Left kidney (tissue), 2 donors: ENCODE results near the gene NRXN3. TPM values are rescaled to one million over a fixed set of nuclear protein-coding genes. Genes with fewer than 3 reads are reported as not detected.

Experiments used
- DNase-seq: peaks from one replicate; pipeline ENCODE4 v3.0.0-alpha.2; 2013
- polyA plus RNA-seq: library from polyadenylated mRNA; unstranded; fragments of 120-200 nt; gene quantifications from one replicate; pipeline ENCODE4 v1.2.1, GENCODE V29; 2013; ENCODE audit not compliant: insufficient read length

The NRXN3 gene
- polyA plus RNA-seq, 1 donor, result 9.0 TPM

DNA sequence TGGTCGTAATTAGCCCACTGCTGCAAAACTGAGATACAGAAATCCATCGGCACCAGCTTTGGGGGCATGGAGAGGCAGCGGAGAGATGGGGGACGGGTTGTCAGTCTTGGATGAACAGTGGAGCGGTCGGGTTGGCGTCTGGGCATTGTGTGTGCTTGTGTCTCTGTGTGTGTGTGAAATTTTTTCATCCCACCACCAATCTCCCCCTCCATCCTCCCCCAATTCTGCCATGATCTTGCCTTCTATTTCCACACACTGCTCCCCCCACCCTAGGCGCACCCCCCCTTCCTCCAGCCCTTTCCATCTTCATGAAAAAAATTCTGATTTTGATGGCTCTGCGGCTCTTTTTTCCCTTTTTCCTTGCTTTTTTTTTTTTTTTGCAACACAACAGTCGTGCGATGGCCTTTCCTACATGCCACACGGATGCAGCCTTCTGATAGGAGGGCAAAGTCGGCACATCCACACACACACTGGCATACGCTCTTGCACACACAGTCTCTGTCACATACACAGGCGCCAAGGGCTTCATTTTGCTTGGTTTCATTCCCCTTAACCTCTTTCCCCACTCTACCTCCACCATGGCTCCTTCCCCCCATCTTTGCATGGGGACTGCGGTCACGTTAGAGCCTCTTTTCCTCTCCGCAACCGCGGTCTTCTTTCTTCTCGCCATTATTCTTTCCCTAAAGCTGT is 3.3 kb downstream of the NRXN3 start:
- no peak for DNase-seq

DNA sequence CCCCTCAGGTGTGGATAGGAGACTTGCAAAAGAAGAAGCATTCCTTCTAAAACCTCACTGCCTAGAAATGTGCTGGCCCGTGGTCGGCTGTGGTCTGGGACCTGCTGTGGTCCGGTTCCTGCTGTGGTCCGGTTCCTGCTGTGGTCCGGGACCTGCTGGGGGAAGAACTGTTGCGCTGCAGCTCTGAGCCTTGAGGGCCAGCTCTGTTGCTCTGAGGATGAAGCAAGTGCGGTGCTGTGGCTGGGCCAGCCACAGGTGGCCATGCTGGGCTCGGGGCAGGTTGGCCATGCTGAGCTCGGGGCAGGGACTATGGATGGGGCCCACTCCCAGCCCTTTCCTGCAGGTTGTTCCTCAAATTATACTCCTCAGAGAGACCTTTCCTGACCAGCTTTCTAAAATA is 5.2 kb downstream of the NRXN3 start:
- no peak for DNase-seq

DNA sequence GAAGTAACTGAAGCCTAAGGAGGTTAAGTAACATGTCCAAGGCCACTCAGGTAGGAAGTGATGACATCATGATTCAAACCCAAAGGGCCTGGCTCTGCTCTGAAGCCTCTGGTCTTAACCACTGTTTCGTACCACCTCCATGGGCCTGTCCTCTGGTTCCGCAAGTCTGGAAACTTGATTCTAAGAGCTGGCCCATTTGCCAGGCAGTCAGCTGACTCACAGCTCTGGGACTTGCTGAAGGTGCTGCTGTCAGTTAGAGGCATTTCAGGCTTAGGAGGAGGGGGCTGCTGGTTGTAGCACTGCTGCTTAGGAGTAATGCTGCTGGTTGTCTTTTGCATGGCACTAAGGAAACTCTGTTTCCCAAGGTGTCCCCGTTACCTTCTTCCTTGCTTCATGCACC is 7.9 kb downstream of the NRXN3 start:
- no peak for DNase-seq

DNA sequence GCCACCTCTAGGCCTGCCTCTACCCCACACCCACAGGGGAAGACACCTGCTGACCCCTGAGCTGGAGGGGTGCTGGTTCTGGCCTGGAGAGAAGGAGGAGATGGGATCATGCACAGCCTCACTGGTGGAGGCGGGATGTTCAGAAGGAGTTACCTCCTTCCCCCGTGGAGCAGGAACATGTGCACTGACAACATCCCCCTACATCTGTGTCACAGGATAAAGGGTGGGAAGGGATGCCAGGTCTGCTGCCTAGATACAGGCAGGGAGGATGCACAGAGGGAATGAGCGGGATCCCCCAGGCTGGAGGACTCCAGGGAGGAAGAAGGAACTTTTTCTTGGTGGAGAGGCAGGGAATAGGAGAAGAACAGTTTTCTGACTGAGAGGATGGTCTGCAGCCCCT is 8.8 kb downstream of the NRXN3 start:
- no peak for DNase-seq

DNA sequence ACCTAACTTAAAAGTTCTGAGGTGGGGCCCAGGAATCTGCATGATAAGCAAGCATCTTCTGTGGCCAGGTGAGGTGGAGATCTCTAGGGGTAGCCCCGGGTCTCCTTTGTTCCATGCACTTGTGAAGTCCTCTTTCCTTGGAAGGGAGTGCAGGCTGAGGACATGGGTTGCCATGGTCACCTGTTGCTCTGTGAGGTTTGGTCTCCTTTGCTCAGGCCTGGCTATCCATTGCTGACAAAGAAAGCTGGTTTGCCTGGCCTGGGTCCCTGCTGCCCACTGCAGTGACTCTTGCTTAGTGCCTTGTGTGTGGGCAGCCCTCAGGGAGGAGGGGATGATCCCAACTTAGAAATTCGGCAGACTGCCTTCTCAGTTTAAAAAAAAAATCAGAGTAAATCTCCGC is 11.1 kb downstream of the NRXN3 start:
- DNase-seq, result no peak

DNA sequence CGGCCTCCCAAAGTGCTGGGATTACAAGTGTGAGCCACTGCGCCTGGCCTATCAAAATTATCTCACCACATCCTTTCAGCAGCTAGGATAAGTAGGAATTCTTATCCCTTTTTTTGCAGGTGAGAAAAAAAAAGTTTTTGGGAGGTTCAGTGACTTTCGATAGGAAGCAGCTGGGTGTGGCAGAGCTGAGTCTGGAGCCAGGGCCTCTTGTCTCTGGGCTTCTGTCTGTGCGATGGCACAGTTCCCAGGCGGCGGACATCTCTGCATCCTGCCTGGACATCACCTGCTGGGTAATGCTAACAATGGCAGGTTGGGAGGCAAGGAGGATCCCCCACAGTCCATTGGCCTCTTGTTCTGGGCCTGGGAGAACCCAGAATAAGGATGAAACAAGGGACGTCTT is 12.5 kb downstream of the NRXN3 start:
- no peak for DNase-seq

DNA sequence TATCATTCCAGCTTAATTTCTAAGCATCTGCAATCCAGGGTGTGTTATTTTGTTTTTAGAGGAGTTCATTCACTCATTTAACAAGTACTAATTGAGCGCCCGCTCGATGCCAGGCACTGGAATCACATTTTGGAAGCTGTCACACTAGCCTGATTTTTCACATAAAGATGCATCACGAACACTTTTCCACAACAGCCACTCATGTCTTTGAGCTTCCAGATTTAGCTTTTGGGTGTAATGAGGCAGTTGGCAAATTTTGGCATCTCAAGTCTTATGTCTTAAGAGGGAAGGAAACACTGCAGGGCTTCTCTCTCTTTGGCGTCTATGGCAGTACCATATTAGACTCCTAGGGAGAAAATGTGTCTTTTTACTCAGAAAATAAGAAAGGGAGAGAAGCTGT is 14.0 kb downstream of the NRXN3 start:
- no peak for DNase-seq

DNA sequence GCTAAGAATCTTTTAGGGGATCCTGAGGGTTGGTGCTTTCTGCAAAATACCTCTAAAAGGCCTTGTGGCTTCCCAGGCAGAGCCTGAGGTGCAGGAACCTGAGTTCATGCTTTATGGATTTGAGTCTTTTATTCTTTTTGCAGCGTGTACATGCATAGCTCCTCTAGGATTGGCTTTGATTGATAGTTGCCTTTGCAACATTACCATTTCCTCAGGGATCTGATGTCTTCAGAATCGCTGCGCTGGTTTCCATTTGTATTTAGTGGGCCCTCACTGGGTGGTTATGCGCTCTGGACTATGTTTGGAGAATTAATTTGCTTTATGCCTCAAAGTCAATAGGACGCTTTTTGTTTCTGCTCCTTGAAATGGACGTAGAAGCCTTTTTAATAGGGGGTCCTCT is 16.1 kb downstream of the NRXN3 start:
- no peak for DNase-seq

DNA sequence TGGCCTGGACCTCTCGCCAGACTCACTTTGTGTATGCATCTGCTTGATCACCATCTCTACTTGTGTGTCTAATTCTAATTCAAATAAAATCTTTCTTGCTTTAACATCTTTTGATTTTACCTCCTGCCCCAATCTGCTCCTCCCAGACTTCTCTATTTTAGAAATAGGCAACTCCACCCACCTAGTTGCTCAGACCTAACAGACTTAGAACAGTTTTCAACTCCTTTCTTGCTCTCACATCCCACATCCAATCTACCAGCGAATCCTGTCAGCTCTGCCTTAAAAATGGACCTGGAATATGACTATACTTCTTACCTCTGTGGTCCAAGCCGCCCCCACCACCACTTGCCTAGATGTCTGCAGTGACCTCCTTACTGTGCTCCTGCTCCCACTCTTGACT is 18.7 kb downstream of the NRXN3 start:
- no peak for DNase-seq

DNA sequence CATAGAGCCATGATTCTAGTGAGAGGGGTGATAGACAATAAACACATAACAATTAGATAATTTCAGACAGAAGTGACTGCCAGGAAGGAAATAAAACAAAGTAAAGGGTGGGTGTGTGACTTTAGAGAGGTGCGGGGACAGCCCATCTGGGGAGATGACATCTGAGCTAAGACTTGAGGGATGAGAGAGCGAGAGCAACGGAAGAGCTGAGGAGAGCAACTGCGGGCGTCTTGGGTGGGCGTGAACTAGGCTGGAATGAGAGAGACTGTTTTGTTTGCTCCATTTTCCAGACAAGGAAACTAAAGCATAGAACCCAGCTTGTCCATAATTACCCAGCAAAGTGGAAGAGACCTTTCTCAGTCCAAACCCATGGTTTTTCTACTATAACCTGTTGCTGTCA is 25.3 kb downstream of the NRXN3 start:
- DNase-seq, result no peak

DNA sequence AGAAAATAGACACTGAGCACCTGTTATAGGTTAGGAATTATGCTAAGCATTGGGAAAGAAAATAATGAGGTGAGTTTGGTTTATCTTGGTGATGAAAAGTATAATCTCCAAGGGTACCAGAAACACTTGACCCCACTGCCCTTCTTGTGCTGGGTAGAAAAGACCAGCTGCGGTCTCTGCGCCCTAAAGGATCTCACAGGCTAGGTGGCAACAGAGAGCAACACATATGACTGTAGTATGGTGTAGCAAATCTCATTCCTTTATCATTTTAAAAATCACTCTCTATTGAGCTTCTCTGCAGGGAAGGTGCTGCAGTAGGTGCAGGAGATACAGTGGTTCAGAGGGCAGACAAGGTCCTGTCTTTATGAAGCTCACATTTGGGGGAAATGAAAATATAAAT is 26.1 kb downstream of the NRXN3 start:
- no peak for DNase-seq

DNA sequence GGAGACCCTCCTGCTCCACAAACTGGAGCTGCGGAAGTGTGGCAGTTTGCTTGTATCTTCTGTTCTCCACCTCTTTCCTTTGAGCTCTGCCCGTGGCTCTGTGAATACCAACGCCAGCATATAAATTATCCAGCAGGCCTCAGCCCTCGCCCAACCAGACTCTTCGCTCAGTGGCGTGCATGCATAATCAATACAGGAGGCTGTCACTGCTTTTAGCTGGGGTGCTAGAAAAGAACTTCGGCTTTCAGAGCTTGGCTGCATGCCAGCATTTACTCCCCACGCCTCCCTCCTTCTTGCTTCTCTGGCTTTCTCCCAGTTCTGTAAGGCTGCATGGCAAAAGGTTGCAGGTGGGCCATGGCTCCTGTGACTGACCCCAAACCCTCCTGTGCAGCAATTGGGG is 26.9 kb downstream of the NRXN3 start:
- no peak for DNase-seq

DNA sequence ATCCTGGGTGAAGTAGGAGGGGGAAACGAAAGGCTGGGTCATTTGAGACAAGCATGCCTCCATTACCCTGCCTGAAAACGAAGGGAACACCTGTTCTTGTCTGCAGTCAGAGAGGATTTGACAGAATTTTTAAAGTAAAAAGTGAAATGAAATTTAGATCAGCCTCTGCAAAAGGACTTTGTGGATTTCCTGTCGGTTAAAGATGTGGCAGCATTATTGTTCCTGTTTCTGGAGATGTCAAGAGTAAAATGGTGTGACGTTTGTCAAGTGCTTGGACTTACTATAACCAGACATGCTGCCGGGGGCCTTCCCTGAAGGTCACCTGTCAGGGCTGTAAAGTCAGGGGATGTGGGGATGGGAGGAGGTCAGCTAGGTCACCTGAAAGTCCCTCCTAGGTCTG is 32.0 kb downstream of the NRXN3 start:
- no peak for DNase-seq

DNA sequence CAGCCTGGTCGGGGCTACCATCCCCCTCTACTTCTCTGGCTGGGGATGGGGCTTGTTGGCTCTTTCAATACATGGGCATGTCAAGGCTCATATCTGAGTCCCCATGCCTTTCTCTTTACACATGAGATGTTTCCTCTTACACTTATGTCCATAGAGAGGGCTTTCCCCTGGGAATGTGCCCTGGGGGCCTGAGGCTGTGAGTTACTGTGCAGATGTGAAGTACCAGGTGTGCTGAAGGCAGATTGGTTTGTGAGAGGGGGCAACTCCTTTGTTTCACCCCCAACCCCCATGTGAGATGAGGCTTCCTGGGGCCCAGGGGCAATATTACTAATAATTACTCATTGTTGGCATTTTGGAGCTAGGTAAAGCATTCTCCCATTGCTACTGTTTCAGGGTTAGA is 32.8 kb downstream of the NRXN3 start:
- DNase-seq, result no peak

DNA sequence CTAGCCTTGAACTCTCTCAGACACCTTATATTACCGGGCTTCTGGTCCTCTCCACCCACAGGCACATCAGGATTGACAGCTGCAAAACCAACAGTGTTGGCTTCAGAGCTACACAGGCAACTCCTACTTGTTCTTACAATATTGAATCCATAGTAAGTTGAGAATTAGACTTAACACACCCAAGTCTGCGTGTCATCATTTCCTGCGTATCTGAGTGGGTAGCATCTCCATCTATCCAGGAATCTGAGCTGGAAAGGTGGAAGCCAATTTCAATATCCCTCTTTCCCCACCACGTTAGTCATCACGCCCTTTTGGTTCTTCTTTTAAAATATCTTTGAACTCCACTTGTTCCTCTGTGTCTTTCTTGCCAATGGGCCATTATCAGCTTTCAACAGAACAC is 37.2 kb downstream of the NRXN3 start:
- DNase-seq, result no peak

DNA sequence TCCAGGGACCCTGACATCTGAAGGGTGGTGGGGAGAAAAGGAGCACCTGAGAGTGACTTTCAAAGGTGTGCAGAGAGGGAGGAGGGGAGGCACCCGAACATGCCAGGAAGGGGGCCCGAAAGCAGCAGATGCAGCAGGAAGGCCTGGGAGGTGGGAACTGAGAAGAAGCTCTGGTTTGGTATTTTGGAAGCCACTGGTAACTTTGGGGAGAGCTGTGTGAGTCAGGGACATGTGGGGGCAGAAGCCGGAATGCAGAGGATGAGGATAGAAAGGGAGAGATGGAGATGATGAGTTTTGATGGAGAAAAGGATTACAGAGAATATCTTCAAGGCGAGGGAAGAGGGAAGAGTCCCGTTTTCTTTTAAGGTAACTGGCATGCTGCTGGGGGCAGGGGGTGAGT is 50.1 kb downstream of the NRXN3 start:
- no peak for DNase-seq

DNA sequence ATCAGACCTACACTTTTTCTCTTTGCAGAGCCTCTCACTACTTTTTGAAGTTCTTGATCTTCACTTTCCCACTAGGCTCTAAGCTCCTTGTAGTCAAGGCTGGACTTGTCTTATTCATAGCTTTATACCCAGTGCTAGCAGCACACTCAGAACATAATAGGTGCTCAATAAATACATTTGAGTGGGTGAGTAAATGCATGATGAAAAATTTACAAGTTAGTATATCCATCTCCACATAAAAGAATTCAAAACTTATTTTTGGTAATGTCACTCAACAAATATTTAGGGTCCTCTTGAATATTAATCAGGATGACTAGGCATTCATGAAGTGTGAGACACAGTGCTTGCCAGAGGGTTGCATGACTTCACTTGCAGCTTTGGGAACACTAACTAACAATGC is 52.6 kb downstream of the NRXN3 start:
- DNase-seq, result no peak

DNA sequence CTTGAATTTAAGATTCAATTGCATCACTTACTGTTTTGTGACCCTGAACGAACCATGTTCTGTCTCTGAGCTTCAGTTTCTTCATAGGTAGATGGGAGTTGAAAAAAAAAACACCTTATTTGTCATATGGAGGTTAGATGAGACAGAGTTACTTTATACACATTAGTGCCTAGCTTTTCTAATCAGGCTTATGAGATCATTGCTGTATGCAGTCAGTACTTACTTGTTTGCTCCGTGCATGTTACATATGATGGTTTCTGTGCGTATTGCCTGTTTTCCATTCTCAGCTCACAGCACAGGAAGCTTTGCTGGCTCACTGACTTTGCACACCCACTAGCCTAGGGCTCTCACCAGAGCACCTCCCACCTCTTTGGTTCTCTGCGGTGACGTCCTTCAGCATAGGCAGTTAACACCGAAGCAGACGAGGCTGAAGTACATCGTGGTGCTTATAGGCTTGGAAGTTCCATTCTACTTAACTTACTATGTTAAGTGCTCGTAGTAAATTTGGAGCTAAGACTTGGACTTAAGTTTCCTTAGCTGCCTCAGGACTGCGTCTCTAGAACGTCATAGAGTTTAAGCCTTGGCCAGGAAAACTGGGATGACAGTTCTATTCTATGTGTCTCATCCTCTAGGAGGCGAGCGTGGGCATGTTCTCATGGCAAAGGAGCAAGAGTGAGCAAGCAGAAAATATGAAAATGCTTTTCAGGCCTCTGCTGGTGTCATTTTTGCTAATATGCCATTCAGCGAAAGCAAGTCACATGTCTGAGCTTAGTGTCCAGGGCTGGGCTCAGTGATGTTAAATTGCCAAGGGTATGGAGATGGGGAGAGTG is 57.3 kb downstream of the NRXN3 start:
- no peak for DNase-seq

DNA sequence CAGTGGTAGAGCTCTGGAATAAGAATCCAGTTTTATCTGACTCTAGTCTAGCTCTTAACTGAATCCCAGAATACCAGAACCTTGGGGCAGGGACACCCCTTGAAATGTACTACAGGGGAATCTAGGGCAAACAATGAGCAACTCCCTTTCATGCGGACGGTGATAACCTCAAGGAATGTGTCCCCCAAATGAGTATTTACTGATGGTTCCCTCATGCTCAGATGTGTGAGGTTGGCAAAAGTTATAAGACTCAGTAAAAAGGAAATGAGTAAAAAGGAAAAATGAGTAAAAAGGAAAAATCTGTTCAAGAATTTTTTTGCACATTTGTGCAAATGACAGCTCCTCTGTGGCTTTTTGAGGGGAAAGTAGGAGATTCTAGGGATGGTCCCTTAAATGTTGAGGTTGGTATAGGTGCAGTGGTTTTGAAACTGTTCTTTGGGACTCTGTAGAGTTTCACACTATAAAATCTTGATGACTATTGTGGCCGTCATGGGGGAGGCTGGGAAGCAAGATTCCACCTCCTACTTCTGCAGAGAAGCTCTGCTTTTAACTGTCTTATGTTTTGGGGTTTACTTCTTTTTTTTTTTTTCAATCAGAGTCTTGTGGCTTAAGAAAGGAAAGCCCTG is 58.6 kb downstream of the NRXN3 start:
- DNase-seq, result no peak

DNA sequence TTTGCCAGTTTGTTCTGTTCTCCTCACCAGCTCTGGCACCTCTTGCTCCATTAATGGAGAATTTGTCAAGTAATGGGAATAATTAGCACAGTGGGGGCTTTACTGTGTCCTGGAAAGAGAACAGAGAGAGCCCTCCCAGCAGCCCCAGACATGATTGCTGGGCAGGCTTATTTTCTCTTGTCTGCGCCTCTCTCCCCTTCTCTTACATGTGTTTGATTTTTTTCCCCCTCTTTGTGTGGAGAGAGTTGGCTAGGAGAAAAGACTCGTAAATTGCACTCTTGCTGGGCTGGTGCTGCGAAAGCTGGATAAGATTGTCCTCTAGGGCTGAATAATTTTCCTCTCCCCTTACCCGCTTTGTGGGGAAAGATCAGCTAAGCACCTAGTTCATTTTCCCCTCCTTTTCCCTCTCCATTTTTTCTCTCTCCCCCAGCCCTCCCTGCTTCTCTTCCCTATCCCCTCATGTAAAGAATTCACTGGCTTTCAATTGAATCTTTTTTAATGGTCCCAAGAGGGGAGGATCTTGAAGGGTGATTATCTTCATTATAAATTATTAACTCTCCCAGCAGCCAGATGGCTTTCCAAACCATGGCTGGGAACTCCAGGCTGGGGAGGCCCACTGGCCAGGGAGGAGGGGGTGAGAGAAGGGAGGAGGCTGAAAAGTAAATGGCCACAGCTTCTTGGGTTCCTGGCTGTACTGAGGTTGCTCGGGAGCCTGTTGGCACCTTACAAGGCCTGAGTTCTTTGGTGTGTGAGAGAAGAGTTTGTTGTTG is 62.2 kb downstream of the NRXN3 start:
- DNase-seq, result no peak

DNA sequence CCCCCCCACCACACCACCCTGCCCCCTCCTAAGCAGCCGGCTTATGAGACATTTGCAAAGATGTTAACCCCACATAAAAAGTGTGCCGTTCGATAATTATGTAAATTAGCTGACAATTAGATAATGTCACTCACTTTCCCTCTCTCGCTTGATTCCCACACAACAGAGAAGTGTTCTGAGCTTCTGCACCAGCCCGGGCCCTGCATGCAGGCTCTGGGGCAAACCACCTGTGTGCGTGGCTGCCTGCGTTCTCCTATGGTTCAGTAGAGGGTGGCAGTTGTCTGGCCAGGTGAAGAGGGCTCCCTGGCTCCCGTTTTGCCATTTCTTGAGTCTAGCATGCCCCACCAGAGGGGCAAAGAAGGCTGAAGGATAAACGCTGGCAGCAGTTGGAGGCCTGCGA is 68.0 kb downstream of the NRXN3 start:
- DNase-seq, result no peak

DNA sequence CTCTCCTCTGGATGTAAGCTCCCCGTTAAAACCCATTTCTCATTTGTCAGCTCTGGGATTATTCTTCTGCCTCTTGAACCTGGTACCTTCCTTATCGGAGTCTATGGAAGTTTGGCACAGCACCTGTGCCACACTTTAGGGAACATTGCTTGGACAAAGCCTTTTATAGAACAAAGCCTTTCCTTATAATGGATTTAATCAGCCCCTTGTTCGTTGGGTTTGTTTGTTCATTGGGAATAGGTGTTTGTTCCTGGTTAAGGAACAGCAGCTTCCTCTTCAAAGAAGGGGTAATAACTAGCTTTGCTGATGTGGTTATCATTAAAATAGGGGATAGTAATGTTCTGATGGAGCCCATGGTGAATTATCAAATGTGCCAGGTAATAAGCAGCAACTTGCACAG is 70.4 kb downstream of the NRXN3 start:
- no peak for DNase-seq

DNA sequence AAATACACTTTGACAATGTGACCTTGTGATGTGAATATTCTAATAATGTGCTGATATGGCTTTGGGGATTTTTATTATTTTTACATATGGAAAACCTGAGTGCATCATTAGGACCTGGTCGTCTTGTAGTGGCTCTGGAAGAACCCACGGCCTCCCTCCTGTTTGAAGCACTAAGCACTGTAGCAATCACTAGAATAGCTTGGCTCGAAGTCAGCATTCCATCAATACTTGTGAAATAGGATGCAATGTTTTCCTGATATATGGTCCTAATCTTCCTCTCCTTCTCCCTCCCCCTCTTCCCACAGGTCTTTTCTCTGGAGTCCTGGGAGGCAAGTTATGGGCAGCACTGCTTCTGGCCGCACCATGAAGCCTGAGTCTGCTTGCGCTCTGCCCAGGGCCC is 71.9 kb downstream of the NRXN3 start:
- DNase-seq, result no peak
